GM18873 (cell line): ENCODE results near the gene CGB3.
"Not testable (repeated sequence)": the region's sequence is repeated elsewhere in the genome, so short reads cannot be mapped to it uniquely, and the experiment has no call there.

Source experiments
- ATAC-seq: cut with Tn5 transposase; IDR thresholded peaks from one replicate; pipeline ENCODE4 v1.9.1; 2021; ENCODE audit warnings: mild to moderate bottlenecking, moderate library complexity, moderate number of reproducible peaks; ENCODE audit not compliant: unreplicated experiment, low FRiP score

The CGB3 gene

DNA sequence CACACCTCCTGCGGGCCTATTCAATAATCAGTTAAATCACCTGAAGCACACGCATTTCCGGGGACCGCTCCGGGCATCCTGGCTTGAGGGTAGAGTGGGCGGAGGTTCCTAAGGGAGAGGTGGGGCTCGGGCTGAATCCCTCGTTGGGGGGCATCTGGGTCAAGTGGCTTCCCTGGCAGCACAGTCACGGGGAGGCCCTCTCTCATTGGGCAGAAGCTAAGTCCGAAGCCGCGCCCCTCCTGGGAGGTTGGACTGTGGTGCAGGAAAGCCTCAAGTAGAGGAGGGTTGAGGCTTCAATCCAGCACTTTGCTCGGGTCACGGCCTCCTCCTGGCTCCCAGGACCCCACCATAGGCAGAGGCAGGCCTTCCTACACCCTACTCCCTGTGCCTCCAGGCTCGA, 19.4 kb upstream of the CGB3 start, which contains the start of gene CGB5:
Gene CGB5 (plus strand): TSS at position 301 of the 400 bp plus-strand sequence. CDS start 362 bp downstream, outside the sequence.
- not testable (repeated sequence) for ATAC-seq

DNA sequence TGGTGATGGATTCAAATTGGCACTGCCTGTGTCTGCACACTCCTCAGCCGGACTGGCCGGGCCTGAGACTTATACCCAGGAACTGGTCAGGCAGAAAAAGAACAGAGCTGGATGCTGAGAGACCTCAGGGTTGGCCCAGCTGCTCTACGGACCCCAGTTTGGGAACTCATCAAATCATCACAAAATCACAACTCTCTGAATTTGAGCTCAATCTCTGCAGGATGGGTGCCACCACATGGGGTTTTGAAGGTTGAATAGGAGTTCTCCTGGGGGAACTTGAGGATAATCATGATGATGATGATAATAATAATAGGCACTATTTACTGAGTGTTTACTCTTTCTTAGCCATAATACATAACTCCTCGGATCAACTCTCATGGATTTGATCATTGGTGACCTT, 18.5 kb upstream of the CGB3 start:
- not testable (repeated sequence) for ATAC-seq

DNA sequence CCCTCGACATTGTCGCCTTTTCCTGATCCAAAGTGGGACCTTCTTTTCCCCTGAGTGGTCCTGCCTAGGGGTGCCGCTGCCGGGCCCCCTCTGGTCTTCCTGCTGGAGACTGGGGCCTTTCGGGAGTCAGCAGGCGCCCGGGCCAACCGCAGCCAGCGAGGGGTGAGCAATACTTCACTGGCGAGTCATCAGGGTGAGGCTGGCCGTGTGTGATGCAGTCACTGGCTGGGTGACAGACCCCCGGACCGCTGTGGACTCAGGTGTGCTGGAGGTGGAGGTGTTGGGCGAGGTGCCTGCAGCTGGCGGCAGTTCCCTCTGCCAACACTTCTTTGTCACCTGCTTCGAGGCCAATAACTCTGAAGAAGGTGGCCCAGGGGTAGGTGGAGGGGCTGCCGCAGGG, 18.0 kb upstream of the CGB3 start:
- no peak for ATAC-seq

DNA sequence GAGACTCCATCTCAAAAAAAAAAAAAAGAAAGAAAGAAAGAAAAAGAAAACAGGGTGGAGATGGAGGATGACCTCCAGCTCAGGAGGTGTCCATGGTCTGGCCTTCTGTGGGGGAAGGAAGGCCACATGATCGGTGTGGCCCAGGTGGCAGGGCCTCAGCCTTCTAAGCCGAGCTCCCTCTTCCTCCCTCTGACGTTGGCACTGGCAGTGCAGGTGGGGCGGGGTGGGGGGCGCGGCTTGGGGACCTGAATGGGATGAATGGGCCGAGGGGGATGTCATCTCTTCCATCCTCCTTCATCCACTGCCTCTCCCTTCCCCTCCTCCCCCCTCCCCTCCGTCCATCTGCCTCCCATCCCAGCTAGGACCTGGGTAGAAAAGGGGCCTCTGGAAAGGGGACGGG, 15.6 kb upstream of the CGB3 start:
- ATAC-seq: not testable (repeated sequence)

DNA sequence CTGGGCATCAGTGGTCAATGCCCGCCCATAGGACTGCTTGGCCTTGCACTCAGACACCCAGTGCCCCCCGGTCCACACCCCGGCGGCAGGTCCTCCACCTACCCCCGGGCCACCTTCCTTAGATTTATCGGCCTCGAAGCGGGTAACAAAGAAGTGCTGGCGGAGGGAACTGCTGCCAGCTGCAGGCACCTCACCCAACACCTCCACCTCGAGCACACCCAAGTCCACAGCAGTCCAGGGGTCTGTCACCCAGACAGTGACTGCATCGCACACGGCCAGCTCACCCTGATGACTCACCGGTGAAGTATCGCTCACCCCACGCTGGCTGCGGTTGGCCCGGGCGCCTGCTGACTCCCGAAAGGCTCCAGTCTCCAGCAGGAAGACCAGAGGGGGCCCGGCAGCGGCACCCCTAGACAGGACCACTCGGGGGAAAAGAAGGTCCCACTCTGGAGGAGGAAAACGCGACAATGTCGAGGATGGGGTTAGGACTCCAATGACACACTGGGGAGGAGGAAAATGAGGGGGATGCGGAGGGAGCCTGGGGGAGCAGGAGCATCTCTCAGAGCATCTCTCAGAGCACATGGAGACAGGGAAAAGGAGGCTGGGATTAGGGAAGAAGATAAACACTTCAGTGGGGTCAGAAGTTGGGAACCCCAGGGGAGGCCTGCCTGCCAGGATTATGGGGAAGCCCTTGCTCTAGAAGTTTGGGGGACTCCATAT, 14.6 kb upstream of the CGB3 start:
- ATAC-seq: not testable (repeated sequence)

DNA sequence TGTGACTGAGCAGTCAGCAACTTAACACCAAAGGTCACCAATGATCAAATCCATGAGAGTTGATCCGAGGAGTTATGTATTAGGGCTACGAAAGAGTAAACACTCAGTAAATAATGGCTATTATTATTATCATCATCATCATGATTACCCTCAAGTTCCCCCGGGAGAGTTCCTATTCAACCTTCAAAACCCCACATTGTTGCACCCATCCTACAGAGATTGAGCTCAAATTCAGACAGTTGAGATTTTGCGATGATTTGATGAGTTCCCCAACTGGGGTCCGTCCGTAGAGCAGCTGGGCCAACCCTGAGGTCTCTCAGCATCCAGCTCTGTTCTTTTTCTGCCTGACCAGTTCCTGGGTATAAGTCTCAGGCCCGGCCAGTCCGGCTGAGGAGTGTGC, 14.0 kb upstream of the CGB3 start:
- ATAC-seq: not testable (repeated sequence)

DNA sequence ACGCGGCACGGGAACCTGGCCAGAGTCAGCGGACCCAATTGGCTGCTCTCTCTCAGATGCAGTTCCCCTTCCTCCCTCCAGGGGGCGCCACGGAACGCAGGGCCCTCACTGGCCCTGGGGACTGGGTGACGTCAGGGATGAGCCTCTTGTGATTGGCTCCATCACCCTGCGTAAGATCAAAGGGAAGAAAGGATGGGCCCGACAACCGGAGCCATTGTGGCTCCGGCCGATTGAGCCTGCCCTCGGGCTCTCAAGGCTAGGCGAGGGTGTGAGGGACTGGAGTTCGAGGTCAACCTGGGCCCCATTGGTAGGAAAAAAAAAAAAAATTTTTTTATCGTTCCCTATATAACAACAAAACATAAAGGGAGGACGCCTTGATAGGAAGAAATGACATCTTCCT, 12.7 kb upstream of the CGB3 start, which contains the start of gene CGB1:
Gene CGB1 (minus strand): TSS at position 81 of the 400 bp plus-strand sequence. CDS start 184 bp downstream, outside the sequence.
- not testable (repeated sequence) for ATAC-seq

DNA sequence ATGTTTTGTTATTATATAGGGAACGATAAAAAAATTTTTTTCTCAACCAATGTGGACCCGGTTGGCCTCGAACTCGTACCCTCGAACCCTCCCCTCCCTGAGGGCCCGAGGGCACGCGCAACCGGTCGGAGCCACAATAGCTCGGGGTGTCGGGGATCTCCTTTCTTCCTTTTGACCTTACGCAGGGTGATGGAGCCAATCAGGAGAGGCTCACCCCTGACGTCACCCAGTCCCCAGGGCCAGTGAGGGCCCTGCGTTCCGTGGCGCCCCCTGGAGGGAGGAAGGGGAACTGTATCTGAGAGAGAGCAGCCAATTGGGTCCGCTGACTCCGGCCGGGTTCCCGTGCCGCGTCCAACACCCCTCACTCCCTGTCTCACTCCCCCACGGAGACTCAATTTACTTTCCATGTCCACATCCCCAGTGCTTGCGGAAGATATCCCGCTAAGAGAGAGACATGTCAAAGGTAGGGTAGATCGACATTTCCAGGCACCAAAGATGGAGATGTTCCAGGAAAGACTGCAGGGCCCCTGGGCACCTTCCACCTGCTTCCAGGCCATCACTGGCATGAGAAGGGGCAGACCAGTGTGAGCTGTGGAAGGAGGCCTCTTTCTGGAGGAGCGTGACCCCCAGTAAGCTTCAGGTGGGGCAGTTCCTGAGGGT, 7.6 kb upstream of the CGB3 start, which contains the start of gene CGB2:
Gene CGB2 (plus strand): TSS at position 249 of the 660 bp plus-strand sequence. CDS start 206 bp downstream, at position 455.
- not testable (repeated sequence) for ATAC-seq

DNA sequence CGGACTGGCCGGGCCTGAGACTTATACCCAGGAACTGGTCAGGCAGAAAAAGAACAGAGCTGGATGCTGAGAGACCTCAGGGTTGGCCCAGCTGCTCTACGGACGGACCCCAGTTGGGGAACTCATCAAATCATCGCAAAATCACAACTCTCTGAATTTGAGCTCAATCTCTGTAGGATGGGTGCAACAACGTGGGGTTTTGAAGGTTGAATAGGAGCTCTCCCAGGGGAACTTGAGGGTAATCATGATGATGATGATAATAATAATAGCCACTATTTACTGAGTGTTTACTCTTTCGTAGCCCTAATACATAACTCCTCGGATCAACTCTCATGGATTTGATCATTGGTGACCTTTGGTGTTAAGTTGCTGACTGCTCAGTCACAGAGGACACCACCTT, 6.2 kb upstream of the CGB3 start:
- ATAC-seq: not testable (repeated sequence)

DNA sequence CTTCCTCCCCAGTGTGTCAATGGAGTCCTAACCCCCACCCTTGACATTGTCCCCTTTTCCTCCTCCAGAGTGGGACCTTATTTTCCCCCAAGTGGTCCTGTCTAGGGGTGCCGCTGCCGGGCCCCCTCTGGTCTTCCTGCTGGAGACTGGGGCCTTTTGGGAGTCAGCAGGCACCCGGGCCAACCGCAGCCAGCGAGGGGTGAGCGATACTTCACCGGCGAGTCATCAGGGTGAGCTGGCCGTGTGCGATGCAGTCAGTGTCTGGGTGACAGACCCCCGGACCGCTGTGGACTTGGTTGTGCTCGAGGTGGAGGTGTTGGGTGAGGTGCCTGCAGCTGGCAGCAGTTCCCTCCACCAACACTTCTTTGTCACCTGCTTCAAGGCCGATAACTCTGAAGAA, 5.6 kb upstream of the CGB3 start:
- ATAC-seq: not testable (repeated sequence)

DNA sequence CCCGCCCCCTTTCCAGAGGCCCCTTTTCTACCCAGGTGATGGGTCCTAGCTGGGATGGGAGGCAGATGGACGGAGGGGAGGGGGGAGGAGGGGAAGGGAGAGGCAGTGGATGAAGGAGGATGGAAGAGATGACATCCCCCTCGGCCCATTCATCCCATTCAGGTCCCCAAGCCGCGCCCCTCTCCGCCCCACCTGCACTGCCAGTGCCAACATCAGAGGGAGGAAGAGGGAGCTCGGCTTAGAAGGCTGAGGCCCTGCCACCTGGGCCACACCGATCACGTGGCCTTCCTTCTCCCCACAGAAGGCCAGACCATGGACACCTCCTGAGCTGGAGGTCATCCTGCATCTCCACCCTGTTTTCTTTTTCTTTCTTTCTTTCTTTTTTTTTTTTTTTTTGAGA, 4.6 kb upstream of the CGB3 start:
- not testable (repeated sequence) for ATAC-seq

DNA sequence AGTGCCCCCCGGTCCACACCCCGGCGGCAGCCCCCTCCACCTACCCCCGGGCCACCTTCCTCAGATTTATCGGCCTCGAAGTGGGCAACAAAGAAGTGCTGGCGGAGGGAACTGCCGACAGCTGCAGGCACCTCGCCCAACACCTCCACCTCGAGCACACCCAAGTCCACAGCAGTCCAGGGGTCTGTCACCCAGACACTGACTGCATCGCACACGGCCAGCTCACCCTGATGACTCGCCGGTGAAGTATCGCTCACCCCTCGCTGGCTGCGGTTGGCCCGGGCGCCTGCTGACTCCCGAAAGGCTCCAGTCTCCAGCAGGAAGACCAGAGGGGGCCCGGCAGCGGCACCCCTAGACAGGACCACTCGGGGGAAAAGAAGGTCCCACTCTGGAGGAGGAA, 1.5 kb upstream of the CGB3 start:
- ATAC-seq: not testable (repeated sequence)

DNA sequence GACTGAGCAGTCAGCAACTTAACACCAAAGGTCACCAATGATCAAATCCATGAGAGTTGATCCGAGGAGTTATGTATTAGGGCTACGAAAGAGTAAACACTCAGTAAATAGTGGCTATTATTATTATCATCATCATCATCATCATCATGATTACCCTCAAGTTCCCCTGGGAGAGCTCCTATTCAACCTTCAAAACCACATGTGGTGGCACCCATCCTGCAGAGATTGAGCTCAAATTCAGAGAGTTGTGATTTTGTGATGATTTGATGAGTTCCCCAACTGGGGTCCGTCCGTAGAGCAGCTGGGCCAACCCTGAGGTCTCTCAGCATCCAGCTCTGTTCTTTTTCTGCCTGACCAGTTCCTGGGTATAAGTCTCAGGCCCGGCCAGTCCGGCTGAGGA, 955 bp upstream of the CGB3 start:
- ATAC-seq: not testable (repeated sequence)

DNA sequence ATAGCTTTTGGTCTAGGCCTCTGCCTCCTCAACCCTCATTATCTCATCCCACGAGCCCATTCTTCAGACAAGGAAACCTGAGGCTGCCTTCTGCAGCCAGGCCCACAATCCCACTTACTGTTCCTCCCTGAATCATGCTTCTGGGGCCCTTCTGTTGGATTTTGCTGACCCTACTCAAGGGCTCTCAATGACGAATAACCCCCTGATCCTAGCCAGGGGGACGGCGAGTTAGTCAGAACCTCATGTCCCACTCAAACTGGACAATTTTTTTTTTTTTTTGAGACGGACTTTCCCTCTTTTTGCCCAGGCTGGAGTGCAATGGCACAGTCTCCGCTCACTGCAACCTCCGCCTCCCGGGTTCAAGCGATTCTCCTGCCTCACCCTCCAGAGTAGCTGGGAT, 2.0 kb downstream of the CGB3 start:
- ATAC-seq: no peak

DNA sequence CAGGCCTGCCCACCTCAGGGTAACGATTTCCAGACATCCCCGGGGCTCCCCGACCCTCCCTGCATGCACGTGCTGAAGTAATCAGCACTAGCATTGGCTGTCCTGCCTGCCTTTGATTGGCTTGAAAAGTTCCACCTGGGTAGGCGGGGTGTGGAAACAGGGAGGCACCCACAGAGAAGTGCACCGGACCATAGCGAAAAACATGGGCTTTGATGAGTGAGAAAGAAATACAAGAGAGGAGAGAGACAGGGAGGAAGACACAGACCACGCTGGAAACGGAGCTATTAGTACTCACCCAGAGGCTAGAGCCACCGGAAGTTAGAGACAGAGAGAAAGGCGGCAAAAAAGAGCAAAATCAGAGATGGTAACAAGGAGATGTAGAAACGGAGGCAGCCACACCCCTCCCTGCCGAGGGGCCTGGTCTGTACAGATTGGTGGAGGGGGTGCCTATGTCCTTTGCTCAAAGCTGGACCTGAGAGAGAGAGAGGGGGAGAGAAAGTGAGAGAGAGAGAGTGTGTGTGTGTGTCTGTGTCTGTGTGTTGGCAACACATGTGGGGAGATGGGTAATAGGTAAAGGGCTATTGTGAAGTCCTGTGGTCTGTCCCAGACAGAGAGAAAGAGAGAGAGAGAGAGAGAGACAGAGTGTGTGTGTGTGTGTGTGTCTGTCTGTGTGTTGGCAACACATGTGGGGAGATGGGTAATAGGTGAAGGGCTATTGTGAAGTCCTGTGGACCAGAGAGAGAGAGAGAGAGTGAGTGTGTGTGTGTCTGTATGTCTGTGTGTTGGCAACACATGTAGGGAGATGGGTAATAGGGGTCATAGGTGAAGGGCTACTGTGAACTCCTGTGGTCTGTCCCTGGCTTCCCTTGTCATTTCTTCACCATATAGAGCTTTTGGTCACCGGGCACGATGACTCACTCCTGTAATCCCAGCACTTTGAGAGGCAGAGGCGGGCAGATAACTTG, 2.9 kb downstream of the CGB3 start:
- no peak for ATAC-seq

DNA sequence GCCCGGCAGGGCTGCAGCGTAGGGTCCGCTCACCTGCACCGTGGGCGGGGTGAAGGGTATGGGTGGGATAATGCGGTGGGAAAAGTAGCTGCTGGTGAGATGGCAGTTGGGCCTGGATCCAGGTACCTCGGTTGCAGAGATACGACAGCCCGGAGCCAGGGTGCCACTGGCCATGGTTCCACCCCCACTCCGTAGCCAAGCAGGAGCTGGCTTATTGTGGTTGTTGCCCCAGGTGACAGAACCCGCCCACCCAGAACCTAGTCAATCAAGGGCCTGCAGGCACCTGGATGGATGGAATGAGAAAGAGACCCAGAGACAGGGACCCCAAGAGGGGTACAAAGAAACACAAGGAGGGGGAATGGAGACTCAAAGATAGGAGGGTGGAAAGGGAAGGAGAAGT, 3.8 kb downstream of the CGB3 start:
- ATAC-seq: no peak

DNA sequence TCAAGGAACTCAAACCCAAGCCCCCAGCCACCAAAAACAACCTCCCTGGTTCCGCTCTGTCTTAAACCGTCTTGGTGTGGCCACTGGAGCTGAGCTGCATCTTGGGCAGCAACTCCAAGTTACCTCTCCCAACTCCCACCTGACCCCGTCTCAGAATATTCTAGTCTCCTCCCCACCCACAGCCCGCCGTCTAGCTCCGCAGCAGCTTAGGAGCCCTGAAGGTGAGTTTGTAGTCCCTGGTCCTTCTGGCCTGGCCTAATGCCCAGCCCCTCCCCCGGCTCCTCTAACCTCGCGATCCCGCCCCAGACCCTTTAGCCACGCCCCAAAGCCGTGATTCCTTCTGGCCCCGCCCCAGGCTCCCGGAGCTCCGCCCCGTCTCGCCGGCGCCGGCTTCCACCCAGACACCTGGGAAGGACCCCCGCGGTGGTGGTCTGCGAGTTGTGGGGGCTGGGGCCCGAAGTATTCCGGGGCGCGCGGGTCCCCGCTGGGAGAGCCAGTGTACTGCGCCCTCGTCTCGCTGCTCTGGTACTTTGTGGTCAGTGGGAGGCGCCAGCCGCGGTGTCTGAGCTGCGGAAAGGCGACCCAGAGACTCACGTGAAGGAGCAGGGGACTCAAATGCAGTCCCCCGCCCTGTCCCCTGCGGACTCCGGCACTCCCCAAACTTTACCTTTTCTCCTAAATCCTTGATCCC, 4.7 kb downstream of the CGB3 start:
- no peak for ATAC-seq

DNA sequence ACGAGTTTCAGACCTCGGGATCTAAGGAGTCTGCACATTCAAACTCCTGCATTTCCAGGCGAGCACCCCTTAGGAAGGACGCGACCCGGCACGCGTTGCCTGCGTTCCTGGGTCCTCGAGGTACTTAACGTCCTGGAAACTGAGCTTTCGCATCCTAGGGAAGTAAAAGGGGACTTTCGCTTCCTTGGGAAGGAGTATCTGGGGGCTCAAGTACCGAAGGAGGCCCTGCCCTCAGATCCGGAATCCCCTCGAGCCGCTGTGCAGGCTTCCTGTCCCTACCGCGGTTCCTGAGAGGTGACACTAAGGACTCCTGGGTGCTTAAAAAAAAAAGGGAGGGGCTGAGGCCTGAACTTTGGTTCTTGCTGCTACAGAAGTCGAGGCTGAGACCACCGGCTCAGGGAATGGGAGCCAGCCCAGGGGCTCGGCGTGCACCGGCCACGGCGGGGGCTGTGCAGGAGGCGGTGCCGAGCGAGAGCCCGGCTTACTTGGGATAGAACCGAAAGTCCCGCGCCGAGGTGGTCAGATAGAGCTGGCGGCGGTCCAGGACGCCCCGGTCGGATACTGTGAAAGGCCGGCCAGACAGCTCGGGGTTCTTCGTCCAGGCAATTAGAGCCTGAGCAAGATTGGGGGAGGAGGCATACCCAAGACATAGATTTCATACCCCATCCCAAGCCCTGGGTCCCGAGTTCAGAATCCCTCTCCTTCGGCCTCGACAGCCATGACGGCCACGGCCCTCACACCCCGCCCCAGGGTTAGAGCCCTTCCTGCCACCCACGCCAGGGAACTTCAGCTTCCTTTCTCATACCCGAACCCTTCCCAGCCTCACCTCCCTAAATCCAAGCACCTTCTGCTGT, 5.5 kb downstream of the CGB3 start:
- not testable (repeated sequence) for ATAC-seq
